HG03521 (cell line): ENCODE results near the gene IVNS1ABP.

ENCODE experiments used
- ATAC-seq: cut with Tn5 transposase; IDR thresholded peaks from one replicate; pipeline ENCODE4 v1.9.1; 2021; ENCODE audit warnings: mild to moderate bottlenecking, moderate library complexity; ENCODE audit not compliant: unreplicated experiment

The IVNS1ABP gene

GRCh38 chr1:185317034-185317885 lies at the start of gene IVNS1ABP:
TSS of gene IVNS1ABP (minus strand) at chr1:185317243. CDS start at chr1:185309493, 7,750 bp downstream.
- peak; percentile 63 for ATAC-seq

- no peak for ATAC-seq
These were observed 48.9 kb upstream of the IVNS1ABP start for GRCh38 chr1:185365951-185366350.

- ATAC-seq = peak; percentile 68
These were observed 47.5 kb upstream of the IVNS1ABP start for GRCh38 chr1:185364528-185364927.

GRCh38 chr1:185363205-185363604 lies 46.2 kb upstream of the IVNS1ABP start:
- no peak for ATAC-seq

GRCh38 chr1:185360714-185361113 lies 43.7 kb upstream of the IVNS1ABP start:
- ATAC-seq = no peak

GRCh38 chr1:185358957-185359356 lies 41.9 kb upstream of the IVNS1ABP start:
- ATAC-seq = no peak

GRCh38 chr1:185355947-185356346 lies 38.9 kb upstream of the IVNS1ABP start:
- no peak for ATAC-seq

- ATAC-seq = no peak
These were observed 36.1 kb upstream of the IVNS1ABP start for GRCh38 chr1:185353124-185353523.

GRCh38 chr1:185351734-185352466 lies 34.9 kb upstream of the IVNS1ABP start:
- ATAC-seq = no peak

- no peak for ATAC-seq
These were observed 33.0 kb upstream of the IVNS1ABP start for GRCh38 chr1:185350027-185350442.

GRCh38 chr1:185349556-185349955 lies 32.5 kb upstream of the IVNS1ABP start:
- no peak for ATAC-seq

GRCh38 chr1:185348985-185349384 lies 31.9 kb upstream of the IVNS1ABP start:
- ATAC-seq = no peak

GRCh38 chr1:185348296-185348695 lies 31.3 kb upstream of the IVNS1ABP start:
- ATAC-seq = no peak

- ATAC-seq = no peak
These were observed 29.1 kb upstream of the IVNS1ABP start for GRCh38 chr1:185345913-185346720.

GRCh38 chr1:185343306-185343705 lies 26.3 kb upstream of the IVNS1ABP start:
- no peak for ATAC-seq

GRCh38 chr1:185342672-185343259 lies 25.7 kb upstream of the IVNS1ABP start:
- ATAC-seq = no peak

GRCh38 chr1:185342017-185342416 lies 25.0 kb upstream of the IVNS1ABP start:
- ATAC-seq = no peak

GRCh38 chr1:185341196-185341781 lies 24.2 kb upstream of the IVNS1ABP start:
- ATAC-seq = no peak

GRCh38 chr1:185338719-185339622 lies 21.9 kb upstream of the IVNS1ABP start:
- peak; percentile 95 for ATAC-seq
